Measurements from ENCODE around the gene ACAT1.
"Not testable (repeated sequence)": the region's sequence is repeated elsewhere in the genome, so short reads cannot be mapped to it uniquely, and the experiment has no call there.

The ACAT1 gene

GRCh38 chr11:108132993-108133538 lies 11.7 kb downstream of the ACAT1 start:
- H3K4me1 ChIP-seq (ENCODE audit: control insufficient read depth, insufficient read depth, low read length); H3K9me3 ChIP-seq (ENCODE audit: control insufficient read depth, insufficient read depth, low read depth, low read length); H3K4me3 ChIP-seq (ENCODE audit: low read depth, low read length); H3K27ac ChIP-seq (ENCODE audit: extremely low read depth, low read depth, low read length); POLR2A ChIA-PET: not testable (repeated sequence)
- TF ChIP-seq, protein P1, sequence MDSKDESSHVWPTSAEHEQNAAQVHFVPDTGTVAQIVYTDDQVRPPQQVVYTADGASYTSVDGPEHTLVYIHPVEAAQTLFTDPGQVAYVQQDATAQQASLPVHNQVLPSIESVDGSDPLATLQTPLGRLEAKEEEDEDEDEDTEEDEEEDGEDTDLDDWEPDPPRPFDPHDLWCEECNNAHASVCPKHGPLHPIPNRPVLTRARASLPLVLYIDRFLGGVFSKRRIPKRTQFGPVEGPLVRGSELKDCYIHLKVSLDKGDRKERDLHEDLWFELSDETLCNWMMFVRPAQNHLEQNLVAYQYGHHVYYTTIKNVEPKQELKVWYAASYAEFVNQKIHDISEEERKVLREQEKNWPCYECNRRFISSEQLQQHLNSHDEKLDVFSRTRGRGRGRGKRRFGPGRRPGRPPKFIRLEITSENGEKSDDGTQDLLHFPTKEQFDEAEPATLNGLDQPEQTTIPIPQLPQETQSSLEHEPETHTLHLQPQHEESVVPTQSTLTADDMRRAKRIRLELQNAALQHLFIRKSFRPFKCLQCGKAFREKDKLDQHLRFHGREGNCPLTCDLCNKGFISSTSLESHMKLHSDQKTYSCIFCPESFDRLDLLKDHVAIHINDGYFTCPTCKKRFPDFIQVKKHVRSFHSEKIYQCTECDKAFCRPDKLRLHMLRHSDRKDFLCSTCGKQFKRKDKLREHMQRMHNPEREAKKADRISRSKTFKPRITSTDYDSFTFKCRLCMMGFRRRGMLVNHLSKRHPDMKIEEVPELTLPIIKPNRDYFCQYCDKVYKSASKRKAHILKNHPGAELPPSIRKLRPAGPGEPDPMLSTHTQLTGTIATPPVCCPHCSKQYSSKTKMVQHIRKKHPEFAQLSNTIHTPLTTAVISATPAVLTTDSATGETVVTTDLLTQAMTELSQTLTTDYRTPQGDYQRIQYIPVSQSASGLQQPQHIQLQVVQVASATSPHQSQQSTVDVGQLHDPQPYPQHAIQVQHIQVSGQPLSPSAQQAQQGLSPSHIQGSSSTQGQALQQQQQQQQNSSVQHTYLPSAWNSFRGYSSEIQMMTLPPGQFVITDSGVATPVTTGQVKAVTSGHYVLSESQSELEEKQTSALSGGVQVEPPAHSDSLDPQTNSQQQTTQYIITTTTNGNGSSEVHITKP (tag by site-specific recombination; IDR thresholded peaks at IDR 0.05): peak; percentile 87
- peak; percentile 45; the same call in 1 of the 2 replicates for TF ChIP-seq ZNF121 (tag by site-specific recombination; IDR thresholded peaks at IDR 0.05)
- CTCF ChIA-PET: interaction anchor here (0.6 kb wide), 1 partner anchor 314 kb away, joined by 3 read pairs; no protein-coding TSS in a partner anchor
- peaks cover 3 to 44% of the 10 kb centered on the region in 2 experiments; a peak in 2 of 3 replicates for H3K36me3 ChIP-seq (ENCODE audit: control insufficient read depth in 2 of 2, insufficient read depth in 1 of 2, low read length in 2 of 2)

GRCh38 chr11:108135845-108136544 lies 14.6 kb downstream of the ACAT1 start:
- TF ChIP-seq ZNF654 (tag by site-specific recombination; IDR thresholded peaks at IDR 0.05; ENCODE audit: low read depth) (peak; percentile 22), ZNF184 (tag by site-specific recombination; IDR thresholded peaks at IDR 0.05) (peak; percentile 74; the same call in 1 of the 2 replicates), ZNF221 (tag by site-specific recombination; IDR thresholded peaks at IDR 0.05; ENCODE audit: borderline replicate concordance) (no peak)
- TF ChIP-seq, protein P2, sequence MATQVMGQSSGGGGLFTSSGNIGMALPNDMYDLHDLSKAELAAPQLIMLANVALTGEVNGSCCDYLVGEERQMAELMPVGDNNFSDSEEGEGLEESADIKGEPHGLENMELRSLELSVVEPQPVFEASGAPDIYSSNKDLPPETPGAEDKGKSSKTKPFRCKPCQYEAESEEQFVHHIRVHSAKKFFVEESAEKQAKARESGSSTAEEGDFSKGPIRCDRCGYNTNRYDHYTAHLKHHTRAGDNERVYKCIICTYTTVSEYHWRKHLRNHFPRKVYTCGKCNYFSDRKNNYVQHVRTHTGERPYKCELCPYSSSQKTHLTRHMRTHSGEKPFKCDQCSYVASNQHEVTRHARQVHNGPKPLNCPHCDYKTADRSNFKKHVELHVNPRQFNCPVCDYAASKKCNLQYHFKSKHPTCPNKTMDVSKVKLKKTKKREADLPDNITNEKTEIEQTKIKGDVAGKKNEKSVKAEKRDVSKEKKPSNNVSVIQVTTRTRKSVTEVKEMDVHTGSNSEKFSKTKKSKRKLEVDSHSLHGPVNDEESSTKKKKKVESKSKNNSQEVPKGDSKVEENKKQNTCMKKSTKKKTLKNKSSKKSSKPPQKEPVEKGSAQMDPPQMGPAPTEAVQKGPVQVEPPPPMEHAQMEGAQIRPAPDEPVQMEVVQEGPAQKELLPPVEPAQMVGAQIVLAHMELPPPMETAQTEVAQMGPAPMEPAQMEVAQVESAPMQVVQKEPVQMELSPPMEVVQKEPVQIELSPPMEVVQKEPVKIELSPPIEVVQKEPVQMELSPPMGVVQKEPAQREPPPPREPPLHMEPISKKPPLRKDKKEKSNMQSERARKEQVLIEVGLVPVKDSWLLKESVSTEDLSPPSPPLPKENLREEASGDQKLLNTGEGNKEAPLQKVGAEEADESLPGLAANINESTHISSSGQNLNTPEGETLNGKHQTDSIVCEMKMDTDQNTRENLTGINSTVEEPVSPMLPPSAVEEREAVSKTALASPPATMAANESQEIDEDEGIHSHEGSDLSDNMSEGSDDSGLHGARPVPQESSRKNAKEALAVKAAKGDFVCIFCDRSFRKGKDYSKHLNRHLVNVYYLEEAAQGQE (tag by site-specific recombination; IDR thresholded peaks at IDR 0.05): no peak
- H3K27ac ChIP-seq (ENCODE audit: extremely low read depth, low read depth, low read length): no peak overlapping the region
- H3K36me3 ChIP-seq (ENCODE audit: control insufficient read depth in 2 of 2, insufficient read depth in 1 of 2, low read length in 2 of 2): peaks cover 11 to 62% of the 10 kb centered on the region in 2 experiments; a peak in 2 of 3 replicates
- CTCF ChIA-PET: no interaction called here
- no peaks in the 10 kb centered on the region for H3K9me3 ChIP-seq (ENCODE audit: control insufficient read depth, insufficient read depth, low read depth, low read length)
- POLR2A ChIA-PET: no interaction called here
- H3K4me1 ChIP-seq (ENCODE audit: control insufficient read depth, insufficient read depth, low read length): no peaks in the 10 kb centered on the region
- no peak overlapping the region for H3K4me3 ChIP-seq (ENCODE audit: low read depth, low read length)

DNA sequence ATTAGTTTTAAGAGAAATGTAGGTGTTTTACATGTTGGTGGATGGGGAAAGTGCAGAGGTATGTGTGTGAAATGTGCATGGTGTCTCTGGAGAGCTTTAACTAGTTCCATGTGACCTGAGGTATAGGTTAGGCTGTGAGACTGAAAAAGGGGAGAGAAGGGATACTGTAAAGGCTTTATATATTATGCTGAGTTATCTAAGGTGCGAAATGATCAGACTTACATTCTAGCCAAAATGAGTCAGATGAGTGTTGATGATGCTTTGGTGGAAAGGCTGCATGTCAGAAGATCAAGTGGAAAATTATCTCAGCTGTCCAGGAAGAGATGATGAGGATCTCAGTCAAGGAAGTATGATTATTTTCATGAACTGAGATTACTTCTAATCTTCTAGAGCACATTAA lies 15.8 kb downstream of the ACAT1 start:
- CTCF ChIA-PET: no interaction called here
- POLR2A ChIA-PET: no interaction called here
- Histone ChIP-seq H3K4me3 (ENCODE audit: low read depth, low read length) (no peak overlapping the region), H3K9me3 (ENCODE audit: control insufficient read depth, insufficient read depth, low read depth, low read length) (no peaks in the 10 kb centered on the region), H3K36me3 (ENCODE audit: control insufficient read depth in 2 of 2, insufficient read depth in 1 of 2, low read length in 2 of 2) (peaks cover 15 to 68% of the 10 kb centered on the region in 2 experiments; a peak in 2 of 3 replicates), H3K27ac (ENCODE audit: extremely low read depth, low read depth, low read length) (no peak overlapping the region), H3K4me1 (ENCODE audit: control insufficient read depth, insufficient read depth, low read length) (no peaks in the 10 kb centered on the region)
- TF ChIP-seq TSHZ1 (tag by site-specific recombination; IDR thresholded peaks at IDR 0.05; ENCODE audit: borderline replicate concordance) (no peak), ZNF768 (tag by site-specific recombination; IDR thresholded peaks at IDR 0.05) (no peak), ZNF629 (tag by site-specific recombination; IDR thresholded peaks at IDR 0.05) (no peak), ZBTB26 (tag by site-specific recombination; optimal IDR thresholded peaks at IDR 0.05) (no peak), ZSCAN16 (tag by site-specific recombination; IDR thresholded peaks at IDR 0.05) (no peak), OSR2 (tag by site-specific recombination; IDR thresholded peaks at IDR 0.05) (no peak), KLF9 (tag by site-specific recombination; IDR thresholded peaks at IDR 0.05; ENCODE audit: low read depth) (no peak), IKZF3 (tag by site-specific recombination; IDR thresholded peaks at IDR 0.05) (no peak)
- TF ChIP-seq, protein P3, sequence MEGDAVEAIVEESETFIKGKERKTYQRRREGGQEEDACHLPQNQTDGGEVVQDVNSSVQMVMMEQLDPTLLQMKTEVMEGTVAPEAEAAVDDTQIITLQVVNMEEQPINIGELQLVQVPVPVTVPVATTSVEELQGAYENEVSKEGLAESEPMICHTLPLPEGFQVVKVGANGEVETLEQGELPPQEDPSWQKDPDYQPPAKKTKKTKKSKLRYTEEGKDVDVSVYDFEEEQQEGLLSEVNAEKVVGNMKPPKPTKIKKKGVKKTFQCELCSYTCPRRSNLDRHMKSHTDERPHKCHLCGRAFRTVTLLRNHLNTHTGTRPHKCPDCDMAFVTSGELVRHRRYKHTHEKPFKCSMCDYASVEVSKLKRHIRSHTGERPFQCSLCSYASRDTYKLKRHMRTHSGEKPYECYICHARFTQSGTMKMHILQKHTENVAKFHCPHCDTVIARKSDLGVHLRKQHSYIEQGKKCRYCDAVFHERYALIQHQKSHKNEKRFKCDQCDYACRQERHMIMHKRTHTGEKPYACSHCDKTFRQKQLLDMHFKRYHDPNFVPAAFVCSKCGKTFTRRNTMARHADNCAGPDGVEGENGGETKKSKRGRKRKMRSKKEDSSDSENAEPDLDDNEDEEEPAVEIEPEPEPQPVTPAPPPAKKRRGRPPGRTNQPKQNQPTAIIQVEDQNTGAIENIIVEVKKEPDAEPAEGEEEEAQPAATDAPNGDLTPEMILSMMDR (tag by site-specific recombination; IDR thresholded peaks at IDR 0.05): no peak

Data from HEK293 (cell line).